H1 (cell line): Measurements from ENCODE around the gene HES4.

Experiments used
- EZH2 ChIP-seq: fragments of 200-600 bp; sonication (generic); IDR thresholded peaks from 2 replicates; pipeline ENCODE4 v1.7.1; 2012; ENCODE audit warnings: low read depth, mild to moderate bottlenecking, moderate library complexity, low read length, inconsistent platforms; ENCODE audit not compliant: severe bottlenecking
- POLR2AphosphoS5 ChIP-seq: IDR thresholded peaks from 2 replicates; pipeline ENCODE4 v1.6.1; 2011; ENCODE audit warnings: low read depth, low read length
- YY1 ChIP-seq: IDR thresholded peaks from 2 replicates; pipeline ENCODE4 v1.6.1; 2011; ENCODE audit warnings: low read depth, mild to moderate bottlenecking, low read length
- TF ChIP-seq, protein P1 (sequence below), 3 experiments: IDR thresholded peaks; 1 replicate in 2 of 3; 2 replicates in 1 of 3; pipeline versions ENCODE4 v1.5.1 to v1.6.1; 2011; ENCODE audit warnings: low read length in 3 of 3, mild to moderate bottlenecking in 3 of 3, inconsistent platforms in 2 of 3, low read depth in 1 of 3, moderate library complexity in 1 of 3; ENCODE audit not compliant: insufficient read depth in 1 of 3; ENCODE audit errors: control extremely low read depth in 1 of 3

- TF ChIP-seq, protein P1, sequence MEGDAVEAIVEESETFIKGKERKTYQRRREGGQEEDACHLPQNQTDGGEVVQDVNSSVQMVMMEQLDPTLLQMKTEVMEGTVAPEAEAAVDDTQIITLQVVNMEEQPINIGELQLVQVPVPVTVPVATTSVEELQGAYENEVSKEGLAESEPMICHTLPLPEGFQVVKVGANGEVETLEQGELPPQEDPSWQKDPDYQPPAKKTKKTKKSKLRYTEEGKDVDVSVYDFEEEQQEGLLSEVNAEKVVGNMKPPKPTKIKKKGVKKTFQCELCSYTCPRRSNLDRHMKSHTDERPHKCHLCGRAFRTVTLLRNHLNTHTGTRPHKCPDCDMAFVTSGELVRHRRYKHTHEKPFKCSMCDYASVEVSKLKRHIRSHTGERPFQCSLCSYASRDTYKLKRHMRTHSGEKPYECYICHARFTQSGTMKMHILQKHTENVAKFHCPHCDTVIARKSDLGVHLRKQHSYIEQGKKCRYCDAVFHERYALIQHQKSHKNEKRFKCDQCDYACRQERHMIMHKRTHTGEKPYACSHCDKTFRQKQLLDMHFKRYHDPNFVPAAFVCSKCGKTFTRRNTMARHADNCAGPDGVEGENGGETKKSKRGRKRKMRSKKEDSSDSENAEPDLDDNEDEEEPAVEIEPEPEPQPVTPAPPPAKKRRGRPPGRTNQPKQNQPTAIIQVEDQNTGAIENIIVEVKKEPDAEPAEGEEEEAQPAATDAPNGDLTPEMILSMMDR (IDR thresholded peaks at IDR 0.05; ENCODE audit: control extremely low read depth in 1 of 3, insufficient read depth in 1 of 3, low read depth in 1 of 3, low read length in 3 of 3): no peak
- TF ChIP-seq EZH2 (no peak), POLR2AphosphoS5 (no peak), YY1 (no peak)
These were observed 25.8 kb upstream of the HES4 start for GRCh38 chr1:1025730-1026129.
